NOMO-1 (cell line): Measurements from ENCODE around the gene CDC42BPG.

Source experiments
- DNase-seq, 2 experiments: peaks; one replicate each; lab custom pipeline; 2025; ENCODE audit not compliant: unreplicated experiment in 2 of 2; lab: John Stamatoyannopoulos, UW

CDC42BPG gene

GRCh38 chr11:64878494-64879243, 34.2 kb upstream of the CDC42BPG start, which contains the start of gene EHD1:
TSS of gene EHD1 (minus strand) at chr11:64878621. CDS start at chr11:64878464, 157 bp downstream.
- DNase-seq = peak; percentile 94 to 99

- peak in 1 of 2 experiments; percentile 75 for DNase-seq
Measured at GRCh38 chr11:64878223-64878493, 33.7 kb upstream of the CDC42BPG start.

GRCh38 chr11:64877390-64878222, 33.2 kb upstream of the CDC42BPG start:
- no peak for DNase-seq

GRCh38 chr11:64876835-64877341, 32.4 kb upstream of the CDC42BPG start:
- DNase-seq = no peak

- DNase-seq = no peak
Measured at GRCh38 chr11:64876229-64876750, 31.8 kb upstream of the CDC42BPG start.

- DNase-seq = peak; percentile 91 to 93
Measured at GRCh38 chr11:64875369-64876228, 31.1 kb upstream of the CDC42BPG start.

GRCh38 chr11:64874308-64875240, 30.1 kb upstream of the CDC42BPG start:
- no peak for DNase-seq

GRCh38 chr11:64872790-64873488, 28.5 kb upstream of the CDC42BPG start:
- DNase-seq = no peak

GRCh38 chr11:64871492-64871891, 27.0 kb upstream of the CDC42BPG start:
- no peak for DNase-seq

- no peak for DNase-seq
Measured at GRCh38 chr11:64870893-64871466, 26.5 kb upstream of the CDC42BPG start.

- DNase-seq = peak; percentile 38 to 44
Measured at GRCh38 chr11:64870176-64870892, 25.9 kb upstream of the CDC42BPG start.

- DNase-seq = no peak
Measured at GRCh38 chr11:64869571-64870175, 25.2 kb upstream of the CDC42BPG start.

GRCh38 chr11:64868904-64869570, 24.6 kb upstream of the CDC42BPG start:
- DNase-seq = no peak

GRCh38 chr11:64867748-64868462, 23.5 kb upstream of the CDC42BPG start:
- no peak for DNase-seq

- DNase-seq = no peak
Measured at GRCh38 chr11:64866173-64866491, 21.7 kb upstream of the CDC42BPG start.

GRCh38 chr11:64865286-64866172, 21.1 kb upstream of the CDC42BPG start:
- DNase-seq = no peak
